Hepatocyte (in vitro differentiated cells): ENCODE measurements around the gene STPG3. TPM values are rescaled to one million over a fixed set of nuclear protein-coding genes. Genes with fewer than 3 reads are reported as not detected.

Experiments
- DNase-seq: peaks from one replicate; pipeline ENCODE4 v3.0.0-alpha.2; 2016; ENCODE audit warnings: low spot score
- H2AFZ ChIP-seq: fragments of 200-600 bp; sonication (generic); 2 replicates; pipeline ENCODE4 v1.6.0; 2016; ENCODE audit warnings: antibody characterized with exemption, mild to moderate bottlenecking
- H3K27ac ChIP-seq: fragments of 200-600 bp; sonication (generic); 2 replicates; pipeline ENCODE4 v1.5.1; 2016; ENCODE audit warnings: mild to moderate bottlenecking
- H3K27me3 ChIP-seq: fragments of 200-600 bp; sonication (generic); 2 replicates; pipeline ENCODE4 v1.6.1; 2016
- H3K36me3 ChIP-seq: fragments of 200-600 bp; sonication (generic); replicated peaks from 2 replicates; pipeline ENCODE4 v1.5.1; 2016; ENCODE audit warnings: low read depth; ENCODE audit not compliant: insufficient read depth
- H3K4me1 ChIP-seq: fragments of 200-600 bp; sonication (generic); 2 replicates; pipeline ENCODE4 v1.5.1; 2016; ENCODE audit warnings: mild to moderate bottlenecking, moderate library complexity; ENCODE audit not compliant: insufficient read depth
- H3K4me2 ChIP-seq: fragments of 200-600 bp; sonication (generic); 2 replicates; pipeline ENCODE4 v1.6.0; 2016
- H3K4me3 ChIP-seq: fragments of 200-600 bp; sonication (generic); 2 replicates; pipeline ENCODE4 v1.5.1; 2016; ENCODE audit warnings: mild to moderate bottlenecking
- H3K79me2 ChIP-seq: fragments of 200-600 bp; sonication (generic); 2 replicates; pipeline ENCODE4 v1.6.0; 2017; ENCODE audit warnings: mild to moderate bottlenecking
- H3K9me2 ChIP-seq: fragments of 200-600 bp; sonication (generic); replicated peaks from 2 replicates; pipeline ENCODE4 v1.6.0; 2017; ENCODE audit warnings: mild to moderate bottlenecking; ENCODE audit not compliant: insufficient read depth
- H3K9me3 ChIP-seq: fragments of 200-600 bp; sonication (generic); 2 replicates; pipeline ENCODE4 v1.5.1; 2016; ENCODE audit warnings: low read depth, mild to moderate bottlenecking
- H4K20me1 ChIP-seq: fragments of 200-600 bp; sonication (generic); 2 replicates; pipeline ENCODE4 v1.6.0; 2016; ENCODE audit warnings: mild to moderate bottlenecking; ENCODE audit not compliant: insufficient read depth, poor library complexity, severe bottlenecking
- EZH2 ChIP-seq: fragments of 200-600 bp; sonication (generic); IDR thresholded peaks from 2 replicates; pipeline ENCODE4 v1.6.1; 2016; ENCODE audit warnings: antibody characterized with exemption, mild to moderate bottlenecking, borderline replicate concordance
- EZH2phosphoT487 ChIP-seq: fragments of 200-600 bp; sonication (generic); IDR thresholded peaks from one replicate; pipeline ENCODE4 v1.6.1; 2018; ENCODE audit warnings: antibody characterized with exemption, mild to moderate bottlenecking, low read depth, moderate library complexity; ENCODE audit not compliant: unreplicated experiment, severe bottlenecking
- WGBS: methylation state at CpG from one replicate; pipeline ENCODE4 v1.1.6; 2016; ENCODE audit warnings: low lambda C conversion rate; ENCODE audit errors: missing lambda C conversion rate; 5-methylcytosine and 5-hydroxymethylcytosine counted together
- polyA plus RNA-seq: library from polyadenylated mRNA; unstranded; fragments of >200 nt; fragmentation: Nextera tagmentation; extraction: Ambion mirVana; gene quantifications from 2 replicates; pipeline ENCODE4 v1.2.1, GENCODE V29; 2016
- total RNA-seq: library from RNA; depleted of rRNA; stranded (reverse); fragments of >200 nt; gene quantifications from 2 replicates; pipeline ENCODE4 v1.2.3, GENCODE V29; 2014
- TF ChIP-seq, protein P1 (sequence below): fragments of 200-600 bp; sonication (generic); IDR thresholded peaks from 2 replicates; pipeline ENCODE4 v1.5.1; 2016; ENCODE audit warnings: antibody characterized with exemption, mild to moderate bottlenecking; ENCODE audit not compliant: poor library complexity

Gene STPG3
- total and polyA plus RNA-seq, 2 experiments from 2014 or later = 1.5 TPM; not detected in 1

DNA sequence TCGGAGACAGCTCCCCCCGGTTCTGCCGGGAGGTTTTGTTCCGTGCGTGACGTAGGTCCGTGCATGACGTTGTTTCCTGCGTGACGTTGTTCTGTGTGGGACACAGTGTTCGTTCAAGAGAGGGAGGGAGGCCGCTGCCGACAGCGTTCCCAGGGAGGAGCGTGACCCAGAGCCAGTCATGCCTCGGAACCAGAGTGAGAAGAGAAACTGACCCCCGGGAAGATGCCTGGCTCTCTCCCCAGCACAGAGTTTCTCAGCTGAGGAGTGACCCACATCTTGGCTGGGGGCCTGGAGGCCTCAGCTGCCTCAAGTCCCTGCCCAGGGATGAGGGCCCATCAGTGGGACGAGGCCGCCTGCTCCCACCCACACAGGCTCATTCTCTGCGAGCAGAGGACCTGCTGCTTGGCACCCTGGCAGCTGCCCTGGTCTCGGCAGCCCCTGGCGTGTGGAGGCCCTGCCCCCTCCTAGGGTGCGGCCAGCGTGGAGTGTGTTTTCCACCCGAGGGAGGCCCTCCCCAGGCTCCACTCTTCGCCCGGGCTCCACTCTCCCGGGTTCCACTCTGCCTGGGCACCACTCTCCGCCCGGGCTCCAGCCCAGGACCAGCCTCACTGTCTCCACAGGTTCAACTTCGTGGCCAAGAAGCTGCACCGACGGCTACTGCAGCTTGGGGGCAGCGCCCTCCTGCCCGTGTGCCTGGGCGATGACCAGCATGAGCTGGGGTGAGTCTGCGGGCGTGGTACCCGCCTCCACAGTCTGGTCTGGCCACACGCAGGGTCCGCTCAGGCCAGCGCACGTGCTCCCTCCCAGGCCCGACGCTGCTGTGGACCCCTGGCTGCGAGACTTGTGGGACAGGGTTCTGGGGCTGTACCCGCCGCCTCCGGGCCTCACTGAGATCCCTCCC, 37.7 kb upstream of the STPG3 start:
- no peaks in the 10 kb centered on the region for H3K27me3 ChIP-seq
- peaks cover 15% of the 10 kb centered on the region for H3K4me1 ChIP-seq
- no peak overlapping the region for H3K4me2 ChIP-seq
- H4K20me1 ChIP-seq = no peaks in the 10 kb centered on the region
- no peak overlapping the region for H2AFZ ChIP-seq
- H3K79me2 ChIP-seq = no peaks in the 10 kb centered on the region
- no peak overlapping the region for H3K4me3 ChIP-seq
- DNase-seq = no peak
- H3K36me3 ChIP-seq = no peaks in the 10 kb centered on the region
- no peaks in the 10 kb centered on the region for H3K9me2 ChIP-seq
- no peak for TF ChIP-seq EZH2phosphoT487
- TF ChIP-seq EZH2 = no peak
- TF ChIP-seq, protein P1, sequence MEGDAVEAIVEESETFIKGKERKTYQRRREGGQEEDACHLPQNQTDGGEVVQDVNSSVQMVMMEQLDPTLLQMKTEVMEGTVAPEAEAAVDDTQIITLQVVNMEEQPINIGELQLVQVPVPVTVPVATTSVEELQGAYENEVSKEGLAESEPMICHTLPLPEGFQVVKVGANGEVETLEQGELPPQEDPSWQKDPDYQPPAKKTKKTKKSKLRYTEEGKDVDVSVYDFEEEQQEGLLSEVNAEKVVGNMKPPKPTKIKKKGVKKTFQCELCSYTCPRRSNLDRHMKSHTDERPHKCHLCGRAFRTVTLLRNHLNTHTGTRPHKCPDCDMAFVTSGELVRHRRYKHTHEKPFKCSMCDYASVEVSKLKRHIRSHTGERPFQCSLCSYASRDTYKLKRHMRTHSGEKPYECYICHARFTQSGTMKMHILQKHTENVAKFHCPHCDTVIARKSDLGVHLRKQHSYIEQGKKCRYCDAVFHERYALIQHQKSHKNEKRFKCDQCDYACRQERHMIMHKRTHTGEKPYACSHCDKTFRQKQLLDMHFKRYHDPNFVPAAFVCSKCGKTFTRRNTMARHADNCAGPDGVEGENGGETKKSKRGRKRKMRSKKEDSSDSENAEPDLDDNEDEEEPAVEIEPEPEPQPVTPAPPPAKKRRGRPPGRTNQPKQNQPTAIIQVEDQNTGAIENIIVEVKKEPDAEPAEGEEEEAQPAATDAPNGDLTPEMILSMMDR = peak; percentile 12
- no peak overlapping the region for H3K27ac ChIP-seq
- no peaks in the 10 kb centered on the region for H3K9me3 ChIP-seq
- 95% methylated on average over 42 of the region's 49 CpGs for WGBS

DNA sequence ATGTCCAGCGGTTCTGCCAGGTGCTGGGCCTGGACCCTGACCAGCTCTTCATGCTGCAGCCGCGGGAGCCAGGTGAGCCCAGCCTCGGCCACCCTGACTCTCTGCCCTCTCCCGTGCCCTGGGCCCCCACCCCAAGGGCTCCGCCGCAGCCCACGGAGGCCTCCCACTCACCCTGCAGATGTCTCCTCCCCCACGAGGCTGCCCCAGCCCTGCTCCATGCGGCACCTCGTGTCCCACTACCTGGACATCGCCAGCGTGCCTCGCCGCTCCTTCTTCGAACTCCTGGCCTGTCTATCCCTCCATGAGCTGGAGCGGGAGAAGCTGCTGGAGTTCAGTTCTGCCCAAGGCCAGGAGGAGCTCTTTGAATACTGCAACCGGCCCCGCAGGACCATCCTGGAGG, 36.5 kb upstream of the STPG3 start:
- H3K79me2 ChIP-seq = no peaks in the 10 kb centered on the region
- H3K9me2 ChIP-seq = no peaks in the 10 kb centered on the region
- H3K9me3 ChIP-seq = no peaks in the 10 kb centered on the region
- no peaks in the 10 kb centered on the region for H4K20me1 ChIP-seq
- H3K27ac ChIP-seq = no peak overlapping the region
- 95% methylated on average over 7 of the region's 19 CpGs for WGBS
- H3K4me3 ChIP-seq = no peak overlapping the region
- no peaks in the 10 kb centered on the region for H3K36me3 ChIP-seq
- no peak overlapping the region for H2AFZ ChIP-seq
- H3K27me3 ChIP-seq = no peaks in the 10 kb centered on the region
- no peak for DNase-seq
- TF ChIP-seq EZH2phosphoT487 (no peak), EZH2 (no peak)
- TF ChIP-seq, protein P1 = no peak
- H3K4me2 ChIP-seq = no peak overlapping the region
- H3K4me1 ChIP-seq = peaks cover 22% of the 10 kb centered on the region

DNA sequence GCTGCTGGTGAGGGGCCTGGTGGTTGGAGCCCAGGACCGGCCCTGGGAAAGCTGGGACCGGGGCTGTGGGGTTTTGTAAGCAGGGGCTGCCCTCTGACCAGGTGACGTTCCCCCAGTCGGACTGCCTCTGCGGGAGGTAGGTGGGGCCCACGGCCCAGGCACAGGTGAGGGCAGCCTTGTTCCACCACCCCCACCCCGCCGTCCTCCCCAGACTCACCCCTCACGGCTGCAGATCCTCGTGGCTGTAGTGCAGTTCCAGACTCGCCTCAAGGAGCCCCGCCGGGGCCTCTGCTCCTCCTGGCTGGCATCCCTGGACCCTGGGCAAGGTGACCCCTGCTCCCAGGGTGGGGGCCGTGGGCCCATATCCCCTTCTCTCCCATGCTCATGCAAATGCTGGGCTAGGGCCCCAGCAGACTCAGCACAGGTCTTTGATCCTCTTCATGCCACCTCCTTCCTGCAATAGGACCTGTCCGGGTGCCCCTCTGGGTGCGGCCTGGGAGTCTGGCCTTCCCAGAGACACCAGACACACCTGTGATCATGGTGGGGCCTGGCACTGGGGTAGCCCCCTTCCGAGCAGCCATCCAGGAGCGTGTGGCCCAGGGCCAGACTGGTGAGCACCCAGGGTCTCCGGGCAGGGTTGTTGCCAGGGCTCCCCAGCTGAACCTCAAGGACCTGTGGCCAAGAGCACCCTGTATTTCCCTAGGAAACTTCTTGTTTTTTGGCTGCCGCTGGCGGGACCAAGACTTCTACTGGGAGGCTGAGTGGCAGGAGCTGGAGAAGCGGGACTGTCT, 35.7 kb upstream of the STPG3 start:
- H3K4me1 ChIP-seq = peaks cover 22% of the 10 kb centered on the region
- no peak for TF ChIP-seq EZH2
- TF ChIP-seq EZH2phosphoT487 = no peak
- TF ChIP-seq, protein P1 = no peak
- WGBS = 96% methylated on average over 18 of the region's 22 CpGs
- H3K4me3 ChIP-seq = no peak overlapping the region
- no peaks in the 10 kb centered on the region for H3K27me3 ChIP-seq
- H3K36me3 ChIP-seq = no peaks in the 10 kb centered on the region
- no peaks in the 10 kb centered on the region for H3K9me2 ChIP-seq
- no peaks in the 10 kb centered on the region for H3K9me3 ChIP-seq
- no peaks in the 10 kb centered on the region for H4K20me1 ChIP-seq
- DNase-seq = no peak
- no peak overlapping the region for H2AFZ ChIP-seq
- no peaks in the 10 kb centered on the region for H3K79me2 ChIP-seq
- H3K4me2 ChIP-seq = no peak overlapping the region
- no peak overlapping the region for H3K27ac ChIP-seq
